ENCODE measurements around the gene RGS7.

- TF ChIP-seq CTCF (IDR thresholded peaks at IDR 0.05) (no peak), POLR2AphosphoS5 (IDR thresholded peaks at IDR 0.05) (no peak), POLR2A (IDR thresholded peaks at IDR 0.05) (no peak), EP300 (IDR thresholded peaks at IDR 0.05) (no peak)
Observed at GRCh38 chr1:240905225-240905765, 451.7 kb downstream of the RGS7 start.

All from gastroesophageal sphincter (tissue), 3 donors.